Endothelial cell of umbilical vein (primary cell): ENCODE data around the gene ARPC1A. TPM values are rescaled to one million over a fixed set of nuclear protein-coding genes. Genes with fewer than 3 reads are reported as not detected.
"Not testable (repeated sequence)": the region's sequence is repeated elsewhere in the genome, so short reads cannot be mapped to it uniquely, and the experiment has no call there.

Experiments used
- BruUV-seq: library from RNA; stranded (reverse); fragments of 400-500 nt; replicated peaks from 2 replicates; lab custom pipeline; 2021; lab: Mats Ljungman, UMichigan
- CTCF ChIA-PET: fragments of 300-600, 350-600 bp; sonication (Branson Sonifier 250); formaldehyde crosslinking; loops from one replicate; lab custom pipeline; 2021; ENCODE audit warnings: antibody characterized with exemption, inconsistent platforms; lab: Charles Lee
- POLR2A ChIA-PET: fragments of 300-600, 350-600 bp; sonication (Branson Sonifier 250); formaldehyde crosslinking; loops from one replicate; lab custom pipeline; 2021; ENCODE audit warnings: antibody characterized with exemption, inconsistent platforms; lab: Charles Lee
- DNase-seq: peaks from one replicate; pipeline ENCODE4 v3.0.0-alpha.2; 2011; ENCODE audit warnings: low read depth, low spot score
- FAIRE-seq: peaks from 2 replicates; lab custom pipeline; 2011; peaks lifted over from hg19 to GRCh38; lab: Jason Lieb, UNC
- H2AFZ ChIP-seq: 2 replicates; pipeline ENCODE4 v1.6.0; 2012; ENCODE audit warnings: low read depth, low read length, control low read depth, inconsistent platforms
- H3K27ac ChIP-seq: 2 replicates; pipeline ENCODE4 v1.5.1; 2011; ENCODE audit warnings: low read depth, mild to moderate bottlenecking, control low read depth, low read length, moderate library complexity; ENCODE audit not compliant: insufficient read depth
- H3K27me3 ChIP-seq, 2 experiments: 2 replicates each; pipeline versions ENCODE4 v1.6.0 to v1.6.1; 2011; ENCODE audit warnings: low read length in 2 of 2, mixed read lengths in 1 of 2; ENCODE audit not compliant: control insufficient read depth in 2 of 2, insufficient read depth in 2 of 2
- H3K36me3 ChIP-seq, 2 experiments: 2 replicates in 1 of 2; 3 replicates in 1 of 2; pipeline ENCODE4 v1.5.1; 2011; ENCODE audit warnings: low read length in 2 of 2, mild to moderate bottlenecking in 1 of 2, moderate library complexity in 1 of 2; ENCODE audit not compliant: control insufficient read depth in 2 of 2, insufficient read depth in 2 of 2; ENCODE audit errors: extremely low read depth in 1 of 2
- H3K4me1 ChIP-seq: 3 replicates; pipeline ENCODE4 v1.5.1; 2011; ENCODE audit warnings: mild to moderate bottlenecking, low read length; ENCODE audit not compliant: control insufficient read depth, insufficient read depth; ENCODE audit errors: extremely low read depth
- H3K4me2 ChIP-seq: 2 replicates; pipeline ENCODE4 v1.6.1; 2011; ENCODE audit warnings: low read length, control low read depth, mixed read lengths; ENCODE audit not compliant: insufficient read depth
- H3K4me3 ChIP-seq, 3 experiments: fragments of 200-600 bp in 1 of 3; sonication (generic), shearing (Covaris generic) in 1 of 3; replicated peaks in 1 of 3; 2 replicates each; pipeline ENCODE4 v1.5.1; 2011 to 2016; ENCODE audit warnings: control low read depth in 3 of 3, low read length in 3 of 3, mild to moderate bottlenecking in 2 of 3, inconsistent platforms in 1 of 3, low read depth in 1 of 3, moderate library complexity in 1 of 3; ENCODE audit not compliant: insufficient read depth in 1 of 3
- H3K79me2 ChIP-seq: 2 replicates; pipeline ENCODE4 v1.6.0; 2012; ENCODE audit warnings: low read length, inconsistent platforms; ENCODE audit not compliant: control insufficient read depth, insufficient read depth
- H3K9ac ChIP-seq: replicated peaks from 2 replicates; pipeline ENCODE3; 2011; ENCODE audit warnings: low read length, control low read depth; ENCODE audit not compliant: insufficient read depth; ENCODE audit errors: extremely low read depth
- H3K9me1 ChIP-seq: replicated peaks from 3 replicates; pipeline ENCODE4 v1.6.0; 2011; ENCODE audit warnings: mild to moderate bottlenecking, low read length; ENCODE audit not compliant: control insufficient read depth, insufficient read depth; ENCODE audit errors: extremely low read depth
- H3K9me3 ChIP-seq: replicated peaks from 2 replicates; pipeline ENCODE4 v1.5.1; 2012; ENCODE audit warnings: low read length, inconsistent platforms; ENCODE audit not compliant: control insufficient read depth, insufficient read depth
- H4K20me1 ChIP-seq: replicated peaks from 2 replicates; pipeline ENCODE3; 2011; ENCODE audit warnings: mild to moderate bottlenecking, low read length; ENCODE audit not compliant: control insufficient read depth, insufficient read depth; ENCODE audit errors: extremely low read depth
- EZH2 ChIP-seq: IDR thresholded peaks from 2 replicates; pipeline ENCODE4 v1.6.1; 2012; ENCODE audit warnings: borderline replicate concordance, low read depth, mild to moderate bottlenecking, moderate library complexity, low read length, inconsistent platforms; ENCODE audit not compliant: severe bottlenecking
- MAX ChIP-seq: IDR thresholded peaks from 2 replicates; pipeline ENCODE4 v1.6.1; 2011; ENCODE audit not compliant: insufficient read depth, insufficient read length
- POLR2A ChIP-seq: IDR thresholded peaks from 2 replicates; pipeline ENCODE4 v1.6.1; 2012; ENCODE audit warnings: low read depth, mild to moderate bottlenecking, control low read depth, low read length
- dilution Hi-C: fragments of 300-500 bp; cut with MboI; formaldehyde crosslinking; loops from one replicate; pipeline ENCODE4 v1.15.0; 2019; ENCODE audit warnings: low sequenced_read_pairs; ENCODE audit not compliant: extremely low pct_ligation_motif_present
- intact Hi-C: fragments of 100-400 bp; cut with micrococcal nuclease; formaldehyde crosslinking; loops from one replicate; pipeline ENCODE4 v1.10.0; 2022
- polyA plus RNA-seq, 4 experiments: library from polyadenylated mRNA; depleted of rRNA in 3 of 4; stranded (reverse) in 3 of 4; unstranded in 1 of 4; fragments of >200 nt; gene quantifications; 2 replicates each; pipeline versions ENCODE4 v1.2.1 to v1.2.3, GENCODE V29; 2011 to 2012; ENCODE audit warnings: missing spikeins in 1 of 4
- total RNA-seq: library from RNA; stranded (reverse); gene quantifications from 2 replicates; pipeline ENCODE4 v1.2.3, GENCODE V29; 2021

Gene ARPC1A
- total and polyA plus RNA-seq, 2 donors (not counting 3 experiments of a cell fraction or from before 2014, with no cell fraction given) = 200 to 243 TPM

- H3K9me3 ChIP-seq = no peaks in the 10 kb centered on the region
- CTCF ChIA-PET = no interaction called here
- intact Hi-C loops = no loop called here
- no peak overlapping the region for H3K4me2 ChIP-seq
- H3K79me2 ChIP-seq = peaks cover 6% of the 10 kb centered on the region
- no peak overlapping the region for H3K4me3 ChIP-seq
- no peak overlapping the region for H3K27ac ChIP-seq
- dilution Hi-C loops = no loop called here
- DNase-seq (no peak), FAIRE-seq (no peak)
- H3K27me3 ChIP-seq = no peaks in the 10 kb centered on the region
- no peak overlapping the region for H3K9ac ChIP-seq
- H3K9me1 ChIP-seq = no peaks in the 10 kb centered on the region
- peaks cover 2% of the 10 kb centered on the region for H4K20me1 ChIP-seq
- POLR2A ChIA-PET = no interaction called here
- BruUV-seq = no TSS peak
- no peaks in the 10 kb centered on the region for H3K4me1 ChIP-seq
- peaks cover 17 to 27% of the 10 kb centered on the region in 2 experiments for H3K36me3 ChIP-seq
- TF ChIP-seq POLR2A = no peak
- TF ChIP-seq EZH2 = no peak
- TF ChIP-seq MAX = no peak
- H2AFZ ChIP-seq = no peak overlapping the region
Measured at GRCh38 chr7:99344061-99344647, 18.5 kb downstream of the ARPC1A start.

GRCh38 chr7:99350641-99351040, 24.9 kb downstream of the ARPC1A start:
- H3K79me2 ChIP-seq, FAIRE-seq, H2AFZ ChIP-seq, DNase-seq, H3K4me1 ChIP-seq, POLR2A ChIA-PET, BruUV-seq, dilution Hi-C loops, intact Hi-C loops, H3K27me3 ChIP-seq, H3K9ac ChIP-seq, H3K9me3 ChIP-seq, H3K4me3 ChIP-seq, H3K9me1 ChIP-seq, H3K4me2 ChIP-seq, H4K20me1 ChIP-seq, H3K27ac ChIP-seq: not testable (repeated sequence)
- CTCF ChIA-PET = interaction anchor here (0.6 to 1.6 kb wide), 5 partner anchors 13 to 443 kb away, joined by 3 to 5 read pairs (median 3); no protein-coding TSS in a partner anchor
- H3K36me3 ChIP-seq = peaks cover 18 to 28% of the 10 kb centered on the region in 2 experiments
